ENCODE data around the gene CNOT2.
A peak's percentile ranks its signal among the peaks of the same experiment; 100 is the strongest.
"Not testable (repeated sequence)": the region's sequence is repeated elsewhere in the genome, so short reads cannot be mapped to it uniquely, and the experiment has no call there.

Gene CNOT2

GRCh38 chr12:70252832-70253231 is 9.6 kb downstream of the CNOT2 start:
- DNase-seq: no peak

- DNase-seq: no peak
These were observed 11.0 kb downstream of the CNOT2 start for GRCh38 chr12:70254225-70254624.

- DNase-seq: no peak
These were observed 11.6 kb downstream of the CNOT2 start for GRCh38 chr12:70254846-70255245.

GRCh38 chr12:70255311-70255710 is 12.1 kb downstream of the CNOT2 start:
- no peak for DNase-seq

- no peak for DNase-seq
These were observed 15.6 kb downstream of the CNOT2 start for GRCh38 chr12:70258605-70259403.

- DNase-seq: no peak
These were observed 17.4 kb downstream of the CNOT2 start for GRCh38 chr12:70260646-70261045.

GRCh38 chr12:70264067-70264867 is 21.0 kb downstream of the CNOT2 start:
- no peak for DNase-seq

GRCh38 chr12:70265132-70265531 is 21.9 kb downstream of the CNOT2 start:
- DNase-seq: no peak

- peak; percentile 10 for DNase-seq
These were observed 24.3 kb downstream of the CNOT2 start for GRCh38 chr12:70267550-70267949.

- no peak for DNase-seq
These were observed 25.7 kb downstream of the CNOT2 start for GRCh38 chr12:70268972-70269371.

- no peak for DNase-seq
These were observed 26.9 kb downstream of the CNOT2 start for GRCh38 chr12:70270108-70270507.

- DNase-seq: peak; percentile 12
These were observed 27.8 kb downstream of the CNOT2 start for GRCh38 chr12:70271025-70271424.

GRCh38 chr12:70272510-70272909 is 29.3 kb downstream of the CNOT2 start:
- DNase-seq: no peak

- DNase-seq: no peak
These were observed 31.8 kb downstream of the CNOT2 start for GRCh38 chr12:70275045-70275444.

GRCh38 chr12:70277973-70278372 is 34.7 kb downstream of the CNOT2 start:
- DNase-seq: no peak

- DNase-seq: no peak
These were observed 35.7 kb downstream of the CNOT2 start for GRCh38 chr12:70278945-70279344.

- DNase-seq: no peak
These were observed 40.0 kb downstream of the CNOT2 start for GRCh38 chr12:70283232-70283631.

GRCh38 chr12:70288817-70289216 is 45.6 kb downstream of the CNOT2 start:
- DNase-seq: no peak

GRCh38 chr12:70290116-70290515 is 46.9 kb downstream of the CNOT2 start:
- DNase-seq: no peak

- DNase-seq: no peak
These were observed 49.0 kb downstream of the CNOT2 start for GRCh38 chr12:70292017-70292776.

- DNase-seq: not testable (repeated sequence)
These were observed 61.7 kb downstream of the CNOT2 start for GRCh38 chr12:70304684-70305555.

GRCh38 chr12:70305794-70306193 is 62.6 kb downstream of the CNOT2 start:
- DNase-seq: no peak

All from NCI-H2029 (cell line).